Erythroblast (primary cell): ENCODE measurements around the gene ANK3.

Source experiments
- GATA1 ChIP-seq: IDR thresholded peaks from 2 replicates; pipeline ENCODE4 v1.6.1; 2011; ENCODE audit warnings: low read depth, mild to moderate bottlenecking, control low read depth, low read length, moderate library complexity
- POLR2A ChIP-seq: IDR thresholded peaks from 2 replicates; pipeline ENCODE4 v1.6.1; 2011; ENCODE audit warnings: mild to moderate bottlenecking, low read length

DNA sequence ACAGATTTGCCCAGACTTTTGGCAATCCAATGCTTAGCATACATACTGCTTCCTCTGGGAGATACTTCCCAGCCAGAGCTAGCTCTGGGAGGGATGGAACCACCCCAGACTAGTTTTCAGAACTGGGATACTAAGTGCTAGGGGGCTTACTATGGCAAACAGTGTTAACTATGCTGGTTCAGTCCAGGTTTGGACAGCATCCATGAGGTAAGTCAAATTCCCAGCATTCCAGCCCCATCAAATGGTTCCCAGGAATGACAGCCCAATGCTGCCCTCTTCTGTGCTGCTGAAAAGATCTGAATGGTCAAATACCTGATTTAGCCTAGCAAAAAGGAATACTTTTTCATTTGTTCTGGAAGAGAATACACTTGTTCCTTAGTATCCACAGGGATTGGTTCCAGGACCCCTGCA is 341.6 kb downstream of the ANK3 start:
- TF ChIP-seq POLR2A (no peak), GATA1 (no peak)
